GM19372 (cell line): ENCODE measurements around the gene DDAH1.

ENCODE experiments used
- ATAC-seq: cut with Tn5 transposase; IDR thresholded peaks from one replicate; pipeline ENCODE4 v1.9.1; 2021; ENCODE audit warnings: mild to moderate bottlenecking, low read depth, moderate library complexity; ENCODE audit not compliant: unreplicated experiment

Gene DDAH1

GRCh38 chr1:85447006-85447943, 17.7 kb downstream of the DDAH1 start:
- no peak for ATAC-seq

GRCh38 chr1:85445906-85446305, 19.1 kb downstream of the DDAH1 start:
- ATAC-seq, result no peak

GRCh38 chr1:85444381-85444780, 20.6 kb downstream of the DDAH1 start:
- no peak for ATAC-seq

- no peak for ATAC-seq
Measured at GRCh38 chr1:85440612-85441011, 24.3 kb downstream of the DDAH1 start.

GRCh38 chr1:85438353-85438752, 26.6 kb downstream of the DDAH1 start:
- ATAC-seq, result no peak

- ATAC-seq, result no peak
Measured at GRCh38 chr1:85437139-85437538, 27.8 kb downstream of the DDAH1 start.

- no peak for ATAC-seq
Measured at GRCh38 chr1:85433096-85433495, 31.9 kb downstream of the DDAH1 start.

- ATAC-seq, result no peak
Measured at GRCh38 chr1:85428471-85429089, 36.4 kb downstream of the DDAH1 start.

GRCh38 chr1:85427849-85428248, 37.1 kb downstream of the DDAH1 start:
- ATAC-seq, result no peak

- no peak for ATAC-seq
Measured at GRCh38 chr1:85427331-85427730, 37.6 kb downstream of the DDAH1 start.

GRCh38 chr1:85421179-85421578, 43.8 kb downstream of the DDAH1 start:
- ATAC-seq, result no peak

GRCh38 chr1:85420199-85420598, 44.8 kb downstream of the DDAH1 start:
- no peak for ATAC-seq

GRCh38 chr1:85417876-85418275, 47.1 kb downstream of the DDAH1 start:
- ATAC-seq, result no peak

- ATAC-seq, result no peak
Measured at GRCh38 chr1:85417017-85417416, 47.9 kb downstream of the DDAH1 start.

- ATAC-seq, result no peak
Measured at GRCh38 chr1:85413169-85413568, 51.8 kb downstream of the DDAH1 start.

GRCh38 chr1:85411567-85412305, 53.2 kb downstream of the DDAH1 start:
- no peak for ATAC-seq

- ATAC-seq, result no peak
Measured at GRCh38 chr1:85409516-85409915, 55.4 kb downstream of the DDAH1 start.

- no peak for ATAC-seq
Measured at GRCh38 chr1:85407746-85408377, 57.1 kb downstream of the DDAH1 start.

- ATAC-seq, result no peak
Measured at GRCh38 chr1:85406887-85407533, 57.9 kb downstream of the DDAH1 start.

- ATAC-seq, result no peak
Measured at GRCh38 chr1:85406081-85406480, 58.9 kb downstream of the DDAH1 start.
